Measurements from ENCODE around the gene NDUFB10. TPM values are rescaled to one million over a fixed set of nuclear protein-coding genes. Genes with fewer than 3 reads are reported as not detected.

Gene NDUFB10
- total RNA-seq, 1 donor from 2014 or later: 122 TPM

Other genes starting within 250 kb of the NDUFB10 start
- 54.0 and 55.9 TPM in 2 replicates for gene NME3, start 188.0 kb upstream of the NDUFB10 start, total RNA-seq (ENCODE audit: low replicate concordance)
- gene EME2, start 186.7 kb upstream of the NDUFB10 start, total RNA-seq (ENCODE audit: low replicate concordance): 26.9 and 35.9 TPM in 2 replicates
- gene MRPS34, start 186.4 kb upstream of the NDUFB10 start, total RNA-seq (ENCODE audit: low replicate concordance): 95.5 and 97.9 TPM in 2 replicates
- gene SPSB3, start 177.0 kb upstream of the NDUFB10 start, total RNA-seq (ENCODE audit: low replicate concordance): 51.2 and 71.3 TPM in 2 replicates
- gene NUBP2, start 176.6 kb upstream of the NDUFB10 start, total RNA-seq (ENCODE audit: low replicate concordance): 54.5 and 66.6 TPM in 2 replicates
- 0.17 and 0.59 TPM in 2 replicates for gene IGFALS, start 165.8 kb upstream of the NDUFB10 start, total RNA-seq (ENCODE audit: low replicate concordance)
- gene HAGH, start 132.7 kb upstream of the NDUFB10 start, total RNA-seq (ENCODE audit: low replicate concordance): 32.0 and 36.7 TPM in 2 replicates
- gene FAHD1, start 132.3 kb upstream of the NDUFB10 start, total RNA-seq (ENCODE audit: low replicate concordance): 33.2 and 41.1 TPM in 2 replicates
- gene MEIOB, start 87.4 kb upstream of the NDUFB10 start, total RNA-seq (ENCODE audit: low replicate concordance): not detected in 2 replicates
- 1.3 and 5.6 TPM in 2 replicates for gene HS3ST6, start 41.1 kb upstream of the NDUFB10 start, total RNA-seq (ENCODE audit: low replicate concordance)
- gene MSRB1, start 16.3 kb upstream of the NDUFB10 start, total RNA-seq (ENCODE audit: low replicate concordance): 34.8 and 37.7 TPM in 2 replicates
- gene RPL3L, start 4.8 kb upstream of the NDUFB10 start, total RNA-seq (ENCODE audit: low replicate concordance): not detected in 2 replicates
- 3,017 and 3,035 TPM in 2 replicates for gene RPS2, start 5.3 kb downstream of the NDUFB10 start, total RNA-seq (ENCODE audit: low replicate concordance)
- gene RNF151, start 7.3 kb downstream of the NDUFB10 start, total RNA-seq (ENCODE audit: low replicate concordance): not detected in 2 replicates
- gene TBL3, start 12.5 kb downstream of the NDUFB10 start, total RNA-seq (ENCODE audit: low replicate concordance): 37.0 and 40.0 TPM in 2 replicates
- gene NOXO1, start 21.9 kb downstream of the NDUFB10 start, total RNA-seq (ENCODE audit: low replicate concordance): 0.63 and 2.0 TPM in 2 replicates
- 25.3 and 31.6 TPM in 2 replicates for gene GFER, start 24.7 kb downstream of the NDUFB10 start, total RNA-seq (ENCODE audit: low replicate concordance)
- gene SYNGR3, start 30.4 kb downstream of the NDUFB10 start, total RNA-seq (ENCODE audit: low replicate concordance): 2.4 and 2.5 TPM in 2 replicates
- 43.9 and 46.1 TPM in 2 replicates for gene ZNF598, start 50.3 kb downstream of the NDUFB10 start, total RNA-seq (ENCODE audit: low replicate concordance)
- 3.9 and 4.7 TPM in 2 replicates for gene NPW, start 60.2 kb downstream of the NDUFB10 start, total RNA-seq (ENCODE audit: low replicate concordance)
- 23.3 and 23.4 TPM in 2 replicates for gene NHERF2, start 67.4 kb downstream of the NDUFB10 start, total RNA-seq (ENCODE audit: low replicate concordance)
- gene NTHL1, start 88.3 kb downstream of the NDUFB10 start, total RNA-seq (ENCODE audit: low replicate concordance): 18.1 and 37.6 TPM in 2 replicates
- 131 and 208 TPM in 2 replicates for gene TSC2, start 88.4 kb downstream of the NDUFB10 start, total RNA-seq (ENCODE audit: low replicate concordance)
- gene PKD1, start 176.4 kb downstream of the NDUFB10 start, total RNA-seq (ENCODE audit: low replicate concordance): 76.2 and 131 TPM in 2 replicates
- 7.4 and 9.9 TPM in 2 replicates for gene RAB26, start 189.1 kb downstream of the NDUFB10 start, total RNA-seq (ENCODE audit: low replicate concordance)
- 71.0 and 81.6 TPM in 2 replicates for gene TRAF7, start 196.2 kb downstream of the NDUFB10 start, total RNA-seq (ENCODE audit: low replicate concordance)
- gene CASKIN1, start 237.1 kb downstream of the NDUFB10 start, total RNA-seq (ENCODE audit: low replicate concordance): 2.7 and 6.3 TPM in 2 replicates
- gene MLST8, start 245.9 kb downstream of the NDUFB10 start, total RNA-seq (ENCODE audit: low replicate concordance): 44.9 and 56.8 TPM in 2 replicates

Data from type B pancreatic cell (in vitro differentiated cells).